HepG2 (cell line): Measurements from ENCODE around the gene CCL17. TPM values are rescaled to one million over a fixed set of nuclear protein-coding genes. Genes with fewer than 3 reads are reported as not detected.

Source experiments
- ATAC-seq: fragments of 200-7000 bp; cut with Tn5 transposase; 3 replicates; pipeline ENCODE4 v1.9.1; 2020; ENCODE audit warnings: mild to moderate bottlenecking, moderate library complexity
- BruUV-seq: library from RNA; stranded (reverse); fragments of 400-500 nt; replicated peaks from 2 replicates; lab custom pipeline; 2021; lab: Mats Ljungman, UMichigan
- CTCF ChIA-PET: fragments of 300-600 bp; formaldehyde crosslinking; extraction: SDS; loops from one replicate; lab custom pipeline; 2021; ENCODE audit warnings: low total read pairs, inconsistent platforms, low intra/inter-chr PET ratio; lab: Yijun Ruan, JAX
- POLR2A ChIA-PET: fragments of 350-600 bp; sonication (Branson Sonifier 250); formaldehyde crosslinking; loops from one replicate; lab custom pipeline; 2020; ENCODE audit warnings: antibody characterized with exemption, inconsistent platforms; lab: Yijun Ruan, JAX
- DNase-seq: peaks from one replicate; pipeline ENCODE4 v3.0.0-alpha.2; 2015; ENCODE audit warnings: low spot score
- FAIRE-seq: peaks from 3 replicates; lab custom pipeline; 2011; peaks lifted over from hg19 to GRCh38; lab: Jason Lieb, UNC
- H2AFZ ChIP-seq: one replicate; pipeline ENCODE4 v1.6.1; 2011; ENCODE audit warnings: low read length, inconsistent platforms
- H3K27ac ChIP-seq: fragments of 300-600 bp; 3 replicates; pipeline ENCODE4 v1.8.0; 2011; ENCODE audit warnings: mixed run types, mild to moderate bottlenecking, mixed read lengths, low read length, inconsistent platforms; ENCODE audit not compliant: insufficient read depth; ENCODE audit errors: extremely low read length
- H3K27me3 ChIP-seq, 2 experiments: fragments of 200-600 bp in 1 of 2; 2 replicates in 1 of 2; 3 replicates in 1 of 2; pipeline versions ENCODE4 v1.6.0 to v1.8.0; 2011; ENCODE audit warnings: low read length in 2 of 2, mild to moderate bottlenecking in 2 of 2, moderate library complexity in 2 of 2, inconsistent platforms in 1 of 2; ENCODE audit not compliant: insufficient read depth in 2 of 2, control insufficient read depth in 1 of 2
- H3K36me3 ChIP-seq, 2 experiments: fragments of 200-600 bp in 1 of 2; replicated peaks in 1 of 2; 2 replicates in 1 of 2; 3 replicates in 1 of 2; pipeline versions ENCODE4 v1.5.1 to v1.8.0; 2011; ENCODE audit warnings: low read length in 2 of 2, inconsistent platforms in 1 of 2; ENCODE audit not compliant: insufficient read depth in 2 of 2, control insufficient read depth in 1 of 2
- H3K4me1 ChIP-seq: 2 replicates; pipeline ENCODE4 v1.5.1; 2012; ENCODE audit warnings: low read length, inconsistent platforms; ENCODE audit not compliant: insufficient read depth
- H3K4me2 ChIP-seq: 2 replicates; pipeline ENCODE4 v1.6.0; 2011; ENCODE audit warnings: low read depth, low read length, inconsistent platforms
- H3K4me3 ChIP-seq, 3 experiments: fragments of 200-600 bp in 1 of 3; sonication (generic), shearing (Covaris generic) in 1 of 3; replicated peaks in 1 of 3; 2 replicates each; pipeline ENCODE4 v1.5.1; 2011 to 2016; ENCODE audit warnings: low read length in 3 of 3, inconsistent platforms in 2 of 3, low read depth in 2 of 3, mild to moderate bottlenecking in 2 of 3, control low read depth in 1 of 3, mixed read lengths in 1 of 3; ENCODE audit not compliant: insufficient read depth in 1 of 3
- H3K79me2 ChIP-seq: one replicate; pipeline ENCODE4 v1.6.1; 2011; ENCODE audit warnings: low read length, inconsistent platforms; ENCODE audit not compliant: insufficient read depth
- H3K9ac ChIP-seq: 2 replicates; pipeline ENCODE4 v1.6.0; 2011; ENCODE audit warnings: mild to moderate bottlenecking, low read depth, low read length, inconsistent platforms; ENCODE audit not compliant: insufficient read depth
- H3K9me3 ChIP-seq: 2 replicates; pipeline ENCODE4 v1.5.1; 2012; ENCODE audit warnings: mild to moderate bottlenecking, low read length
- H4K20me1 ChIP-seq: 2 replicates; pipeline ENCODE4 v1.6.0; 2011; ENCODE audit warnings: inconsistent platforms, mild to moderate bottlenecking, low read length, moderate library complexity; ENCODE audit not compliant: insufficient read depth
- CC2D1A ChIP-seq: sonication (generic); formaldehyde crosslinking; IDR thresholded peaks from 2 replicates; pipeline ENCODE4 v1.8.1; 2023; ENCODE audit warnings: mild to moderate bottlenecking, missing genetic modification reagents
- JARID2 ChIP-seq: sonication (generic); formaldehyde crosslinking; IDR thresholded peaks from 2 replicates; pipeline ENCODE4 v1.8.1; 2023; ENCODE audit warnings: missing genetic modification reagents, inconsistent platforms; ENCODE audit not compliant: insufficient replicate concordance
- MIER3 ChIP-seq: IDR thresholded peaks from 2 replicates; pipeline ENCODE4 v1.6.1; 2016; ENCODE audit warnings: missing compliant biosample characterization, borderline replicate concordance
- TCF7 ChIP-seq: sonication (generic); IDR thresholded peaks from 2 replicates; pipeline ENCODE4 v1.6.1; 2016; ENCODE audit warnings: antibody characterized with exemption, low read depth
- ZNF124 ChIP-seq: sonication (generic); formaldehyde crosslinking; IDR thresholded peaks from 2 replicates; pipeline ENCODE4 v1.4.0; 2020; ENCODE audit warnings: missing genetic modification reagents
- ZNF260 ChIP-seq: sonication (generic); formaldehyde crosslinking; IDR thresholded peaks from 2 replicates; pipeline ENCODE4 v1.4.0; 2020; ENCODE audit warnings: missing genetic modification reagents, low read depth, mild to moderate bottlenecking, borderline replicate concordance
- ZNF264 ChIP-seq: sonication (generic); formaldehyde crosslinking; IDR thresholded peaks from 2 replicates; pipeline ENCODE4 v1.4.0; 2020; ENCODE audit warnings: missing genetic modification reagents
- ZNF296 ChIP-seq: sonication (generic); formaldehyde crosslinking; conservative IDR thresholded peaks from 2 replicates; pipeline ENCODE4 v1.5.0; 2020; ENCODE audit warnings: mild to moderate bottlenecking, missing genetic modification reagents
- WGBS: methylation state at CpG from one replicate; pipeline ENCODE4 v1.1.6; 2017; ENCODE audit warnings: low lambda C conversion rate; 5-methylcytosine and 5-hydroxymethylcytosine counted together
- in situ Hi-C: cut with HindIII; loops from 2 replicates; pipeline ENCODE4 v1.10.0; 2017; ENCODE audit warnings: low pct_unique_long_range_greater_than_20kb; ENCODE audit not compliant: extremely low pct_ligation_motif_present
- intact Hi-C: fragments of 100-400 bp; cut with micrococcal nuclease; formaldehyde crosslinking; loops from one replicate; pipeline ENCODE4 v1.10.0; 2022; ENCODE audit not compliant: unreplicated experiment
- polyA plus RNA-seq, 8 experiments: library from polyadenylated mRNA; depleted of rRNA in 3 of 8; stranded (reverse) in 7 of 8; unstranded in 1 of 8; fragments of >200 nt; fragmentation: Illumina TruSeq in 4 of 8; extraction: Trizol in 4 of 8; gene quantifications; 2 replicates each; pipeline versions ENCODE4 v1.2.1 to v1.2.3, GENCODE V29; 2011 to 2016; ENCODE audit warnings: low read depth in 4 of 8, missing spikeins in 1 of 8, mixed read lengths in 1 of 8; ENCODE audit not compliant: insufficient read depth in 1 of 8
- total RNA-seq, 5 experiments: library from RNA; depleted of rRNA; stranded (reverse); fragments of >200 nt; fragmentation: Illumina TruSeq; extraction: Trizol; gene quantifications; 2 replicates each; pipeline ENCODE4 v1.2.3, GENCODE V29; 2016; ENCODE audit warnings: low read depth in 1 of 5
- TF ChIP-seq, protein P1 (sequence below): sonication (generic); formaldehyde crosslinking; IDR thresholded peaks from 2 replicates; pipeline ENCODE4 v1.5.1; 2020; ENCODE audit warnings: mild to moderate bottlenecking, missing genetic modification reagents, moderate library complexity
- TF ChIP-seq, protein P2 (sequence below): sonication (generic); formaldehyde crosslinking; IDR thresholded peaks from 2 replicates; pipeline ENCODE4 v1.4.0; 2020; ENCODE audit warnings: mild to moderate bottlenecking, missing genetic modification reagents
- TF ChIP-seq, protein P3 (sequence below): sonication (generic); formaldehyde crosslinking; IDR thresholded peaks from 2 replicates; pipeline ENCODE4 v1.4.0; 2020; ENCODE audit warnings: missing genetic modification reagents, borderline replicate concordance

The CCL17 gene
- total and polyA plus RNA-seq, 2 of the 13 experiments (the other 11 are each of a cell fraction or from before 2014, with no cell fraction given): not detected

DNA sequence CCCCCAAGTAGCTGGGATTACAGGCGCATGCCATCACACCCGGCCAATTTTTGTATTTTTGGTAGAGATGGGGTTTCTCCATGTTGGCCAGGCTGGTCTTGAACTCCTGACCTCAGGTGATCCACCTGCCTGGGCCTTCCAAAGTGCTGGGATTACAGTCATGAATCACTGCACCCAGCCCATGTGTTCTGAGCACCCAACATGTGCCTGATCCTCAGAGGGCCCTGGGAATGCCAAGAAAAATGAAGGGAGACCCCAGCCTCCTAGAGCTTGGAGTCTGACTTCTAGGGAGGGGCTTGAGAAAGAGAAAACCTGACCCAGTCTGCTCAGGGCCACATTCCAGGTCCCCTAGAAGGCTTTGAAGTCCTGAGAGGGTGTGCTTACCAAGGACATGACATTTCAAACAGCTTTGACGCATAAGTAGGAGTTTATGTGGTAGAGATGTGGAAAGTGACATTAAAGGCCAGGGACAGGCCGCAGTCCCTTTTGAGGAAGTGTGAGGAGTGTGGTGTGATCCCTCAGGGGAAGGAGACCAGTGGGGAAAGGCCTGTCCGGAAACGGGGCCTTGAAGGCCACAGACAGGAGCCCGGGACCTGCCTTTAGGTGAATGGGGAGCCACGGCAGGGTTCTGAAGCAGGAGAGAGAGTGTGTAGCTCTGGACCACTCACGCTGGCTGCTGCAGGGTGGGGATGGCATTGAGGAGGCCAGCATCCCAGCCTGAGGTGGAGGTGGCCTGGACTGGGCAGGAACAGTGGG is 47.1 kb upstream of the CCL17 start (continued):
- TF ChIP-seq, protein P1, sequence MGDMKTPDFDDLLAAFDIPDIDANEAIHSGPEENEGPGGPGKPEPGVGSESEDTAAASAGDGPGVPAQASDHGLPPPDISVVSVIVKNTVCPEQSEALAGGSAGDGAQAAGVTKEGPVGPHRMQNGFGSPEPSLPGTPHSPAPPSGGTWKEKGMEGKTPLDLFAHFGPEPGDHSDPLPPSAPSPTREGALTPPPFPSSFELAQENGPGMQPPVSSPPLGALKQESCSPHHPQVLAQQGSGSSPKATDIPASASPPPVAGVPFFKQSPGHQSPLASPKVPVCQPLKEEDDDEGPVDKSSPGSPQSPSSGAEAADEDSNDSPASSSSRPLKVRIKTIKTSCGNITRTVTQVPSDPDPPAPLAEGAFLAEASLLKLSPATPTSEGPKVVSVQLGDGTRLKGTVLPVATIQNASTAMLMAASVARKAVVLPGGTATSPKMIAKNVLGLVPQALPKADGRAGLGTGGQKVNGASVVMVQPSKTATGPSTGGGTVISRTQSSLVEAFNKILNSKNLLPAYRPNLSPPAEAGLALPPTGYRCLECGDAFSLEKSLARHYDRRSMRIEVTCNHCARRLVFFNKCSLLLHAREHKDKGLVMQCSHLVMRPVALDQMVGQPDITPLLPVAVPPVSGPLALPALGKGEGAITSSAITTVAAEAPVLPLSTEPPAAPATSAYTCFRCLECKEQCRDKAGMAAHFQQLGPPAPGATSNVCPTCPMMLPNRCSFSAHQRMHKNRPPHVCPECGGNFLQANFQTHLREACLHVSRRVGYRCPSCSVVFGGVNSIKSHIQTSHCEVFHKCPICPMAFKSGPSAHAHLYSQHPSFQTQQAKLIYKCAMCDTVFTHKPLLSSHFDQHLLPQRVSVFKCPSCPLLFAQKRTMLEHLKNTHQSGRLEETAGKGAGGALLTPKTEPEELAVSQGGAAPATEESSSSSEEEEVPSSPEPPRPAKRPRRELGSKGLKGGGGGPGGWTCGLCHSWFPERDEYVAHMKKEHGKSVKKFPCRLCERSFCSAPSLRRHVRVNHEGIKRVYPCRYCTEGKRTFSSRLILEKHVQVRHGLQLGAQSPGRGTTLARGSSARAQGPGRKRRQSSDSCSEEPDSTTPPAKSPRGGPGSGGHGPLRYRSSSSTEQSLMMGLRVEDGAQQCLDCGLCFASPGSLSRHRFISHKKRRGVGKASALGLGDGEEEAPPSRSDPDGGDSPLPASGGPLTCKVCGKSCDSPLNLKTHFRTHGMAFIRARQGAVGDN (CRISPR knock-in tag): peak; percentile 39; the same call in 1 of the 2 replicates
- TF ChIP-seq TCF7: peak; percentile 50; the same call in 1 of the 2 replicates

DNA sequence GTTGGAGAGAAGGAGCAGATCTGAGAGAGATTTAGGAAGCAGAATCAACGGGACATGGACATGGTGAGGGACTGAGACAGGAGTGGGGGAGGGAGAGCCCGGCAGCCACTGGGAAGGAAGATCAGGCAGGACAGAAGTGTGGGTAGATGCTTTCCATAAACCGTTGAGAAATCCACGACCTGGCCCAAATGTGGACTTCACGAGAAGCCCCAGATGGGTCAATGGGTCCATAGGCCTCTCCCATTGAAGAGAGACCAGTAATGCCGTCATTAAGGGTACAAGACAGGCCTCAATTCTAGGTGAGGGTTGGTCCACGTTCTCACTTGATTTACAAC is 46.5 kb upstream of the CCL17 start:
- FAIRE-seq (no peak), DNase-seq (no peak), ATAC-seq (peak; percentile 25; the same call in 2 of the 3 replicates)
- intact Hi-C loops: no loop called here
- CTCF ChIA-PET: no interaction called here
- BruUV-seq: no TSS peak
- H3K27me3 ChIP-seq: peaks cover 0 to 21% of the 10 kb centered on the region in 2 experiments; a peak in 3 of 5 replicates
- POLR2A ChIA-PET: interaction anchor here (2.0 kb wide), 1 partner anchor 14 kb away, joined by 11 read pairs; the partner anchor contains the start of gene CX3CL1
- no peaks in the 10 kb centered on the region for H3K9me3 ChIP-seq
- H3K4me1 ChIP-seq: peaks cover 21% of the 10 kb centered on the region
- no peaks in the 10 kb centered on the region for H3K79me2 ChIP-seq
- H4K20me1 ChIP-seq: no peaks in the 10 kb centered on the region
- peak overlapping the region; percentile 48 for H3K4me2 ChIP-seq
- no peak overlapping the region for H3K27ac ChIP-seq
- peak overlapping the region; percentile 2 for H2AFZ ChIP-seq
- H3K36me3 ChIP-seq: no peaks in the 10 kb centered on the region
- 29% methylated on average over 7 of the region's 7 CpGs for WGBS
- no peak overlapping the region; a peak in 1 of 6 replicates for H3K4me3 ChIP-seq
- in situ Hi-C loops: no loop called here
- H3K9ac ChIP-seq: no peak overlapping the region
- no peak for TF ChIP-seq JARID2
- no peak for TF ChIP-seq ZNF124 (CRISPR knock-in tag)
- no peak for TF ChIP-seq MIER3 (CRISPR knock-in tag)
- no peak for TF ChIP-seq CC2D1A
- TF ChIP-seq ZNF260 (CRISPR knock-in tag): no peak
- TF ChIP-seq, protein P2, sequence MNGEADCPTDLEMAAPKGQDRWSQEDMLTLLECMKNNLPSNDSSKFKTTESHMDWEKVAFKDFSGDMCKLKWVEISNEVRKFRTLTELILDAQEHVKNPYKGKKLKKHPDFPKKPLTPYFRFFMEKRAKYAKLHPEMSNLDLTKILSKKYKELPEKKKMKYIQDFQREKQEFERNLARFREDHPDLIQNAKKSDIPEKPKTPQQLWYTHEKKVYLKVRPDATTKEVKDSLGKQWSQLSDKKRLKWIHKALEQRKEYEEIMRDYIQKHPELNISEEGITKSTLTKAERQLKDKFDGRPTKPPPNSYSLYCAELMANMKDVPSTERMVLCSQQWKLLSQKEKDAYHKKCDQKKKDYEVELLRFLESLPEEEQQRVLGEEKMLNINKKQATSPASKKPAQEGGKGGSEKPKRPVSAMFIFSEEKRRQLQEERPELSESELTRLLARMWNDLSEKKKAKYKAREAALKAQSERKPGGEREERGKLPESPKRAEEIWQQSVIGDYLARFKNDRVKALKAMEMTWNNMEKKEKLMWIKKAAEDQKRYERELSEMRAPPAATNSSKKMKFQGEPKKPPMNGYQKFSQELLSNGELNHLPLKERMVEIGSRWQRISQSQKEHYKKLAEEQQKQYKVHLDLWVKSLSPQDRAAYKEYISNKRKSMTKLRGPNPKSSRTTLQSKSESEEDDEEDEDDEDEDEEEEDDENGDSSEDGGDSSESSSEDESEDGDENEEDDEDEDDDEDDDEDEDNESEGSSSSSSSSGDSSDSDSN (CRISPR knock-in tag): no peak
- no peak for TF ChIP-seq ZNF296 (CRISPR knock-in tag)
- no peak for TF ChIP-seq ZNF264
- TF ChIP-seq, protein P3, sequence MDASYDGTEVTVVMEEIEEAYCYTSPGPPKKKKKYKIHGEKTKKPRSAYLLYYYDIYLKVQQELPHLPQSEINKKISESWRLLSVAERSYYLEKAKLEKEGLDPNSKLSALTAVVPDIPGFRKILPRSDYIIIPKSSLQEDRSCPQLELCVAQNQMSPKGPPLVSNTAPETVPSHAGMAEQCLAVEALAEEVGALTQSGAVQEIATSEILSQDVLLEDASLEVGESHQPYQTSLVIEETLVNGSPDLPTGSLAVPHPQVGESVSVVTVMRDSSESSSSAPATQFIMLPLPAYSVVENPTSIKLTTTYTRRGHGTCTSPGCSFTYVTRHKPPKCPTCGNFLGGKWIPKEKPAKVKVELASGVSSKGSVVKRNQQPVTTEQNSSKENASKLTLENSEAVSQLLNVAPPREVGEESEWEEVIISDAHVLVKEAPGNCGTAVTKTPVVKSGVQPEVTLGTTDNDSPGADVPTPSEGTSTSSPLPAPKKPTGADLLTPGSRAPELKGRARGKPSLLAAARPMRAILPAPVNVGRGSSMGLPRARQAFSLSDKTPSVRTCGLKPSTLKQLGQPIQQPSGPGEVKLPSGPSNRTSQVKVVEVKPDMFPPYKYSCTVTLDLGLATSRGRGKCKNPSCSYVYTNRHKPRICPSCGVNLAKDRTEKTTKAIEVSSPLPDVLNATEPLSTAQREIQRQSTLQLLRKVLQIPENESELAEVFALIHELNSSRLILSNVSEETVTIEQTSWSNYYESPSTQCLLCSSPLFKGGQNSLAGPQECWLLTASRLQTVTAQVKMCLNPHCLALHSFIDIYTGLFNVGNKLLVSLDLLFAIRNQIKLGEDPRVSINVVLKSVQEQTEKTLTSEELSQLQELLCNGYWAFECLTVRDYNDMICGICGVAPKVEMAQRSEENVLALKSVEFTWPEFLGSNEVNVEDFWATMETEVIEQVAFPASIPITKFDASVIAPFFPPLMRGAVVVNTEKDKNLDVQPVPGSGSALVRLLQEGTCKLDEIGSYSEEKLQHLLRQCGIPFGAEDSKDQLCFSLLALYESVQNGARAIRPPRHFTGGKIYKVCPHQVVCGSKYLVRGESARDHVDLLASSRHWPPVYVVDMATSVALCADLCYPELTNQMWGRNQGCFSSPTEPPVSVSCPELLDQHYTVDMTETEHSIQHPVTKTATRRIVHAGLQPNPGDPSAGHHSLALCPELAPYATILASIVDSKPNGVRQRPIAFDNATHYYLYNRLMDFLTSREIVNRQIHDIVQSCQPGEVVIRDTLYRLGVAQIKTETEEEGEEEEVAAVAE (CRISPR knock-in tag): no peak
